CD4-positive, CD25-positive, alpha-beta regulatory T cell (primary cell): Measurements from ENCODE around the gene RELB. TPM values are rescaled to one million over a fixed set of nuclear protein-coding genes. Genes with fewer than 3 reads are reported as not detected.

Experiments
- ATAC-seq, 2 donors: fragments of 150-1000 bp; cut with Tn5 transposase; one replicate each; pipeline ENCODE4 v1.10.0; 2021; ENCODE audit warnings: low read depth in 2 of 2, moderate number of reproducible peaks in 2 of 2, moderate library complexity in 1 of 2
- DNase-seq, 3 donors: peaks; one replicate each; pipeline versions ENCODE4 v3.0.0 to v3.0.0-alpha.2; 2012 to 2022; ENCODE audit warnings: mixed read lengths in 1 of 3
- H3K27ac ChIP-seq: one replicate; pipeline ENCODE4 v1.7.0; 2013; ENCODE audit warnings: mild to moderate bottlenecking, low read length; ENCODE audit not compliant: insufficient read depth, poor library complexity, severe bottlenecking
- H3K27me3 ChIP-seq: one replicate; pipeline ENCODE4 v1.7.0; 2013; ENCODE audit warnings: low read length; ENCODE audit not compliant: control insufficient read depth, insufficient read depth
- H3K36me3 ChIP-seq: one replicate; pipeline ENCODE4 v1.7.0; 2013; ENCODE audit warnings: mild to moderate bottlenecking, low read length, moderate library complexity; ENCODE audit not compliant: control insufficient read depth, insufficient read depth
- H3K4me1 ChIP-seq: 2 replicates; pipeline ENCODE4 v1.7.0; 2013; ENCODE audit warnings: mild to moderate bottlenecking, low read length; ENCODE audit not compliant: insufficient read depth, control insufficient read depth, poor library complexity, severe bottlenecking
- H3K4me3 ChIP-seq: one replicate; pipeline ENCODE4 v1.7.0; 2013; ENCODE audit warnings: low read depth, mild to moderate bottlenecking, low read length, moderate library complexity
- H3K9me3 ChIP-seq, 2 experiments: 1 replicate in 1 of 2; 2 replicates in 1 of 2; pipeline ENCODE4 v1.7.0; 2013; ENCODE audit warnings: low read length in 2 of 2, mild to moderate bottlenecking in 1 of 2, moderate library complexity in 1 of 2; ENCODE audit not compliant: control insufficient read depth in 2 of 2
- H3K27ac Mint-ChIP-seq, 3 donors: one replicate each; pipeline ENCODE4 v1.8.0; 2020 to 2022; ENCODE audit warnings: mild to moderate bottlenecking in 3 of 3, mixed read lengths in 3 of 3, moderate library complexity in 2 of 3
- H3K27me3 Mint-ChIP-seq: one replicate; pipeline ENCODE4 v1.8.0; 2022; ENCODE audit warnings: mild to moderate bottlenecking, mixed read lengths
- H3K36me3 Mint-ChIP-seq: one replicate; pipeline ENCODE4 v1.8.0; 2020; ENCODE audit warnings: mixed read lengths
- H3K4me1 Mint-ChIP-seq, 4 donors: one replicate each; pipeline ENCODE4 v1.8.0; 2020 to 2022; ENCODE audit warnings: mixed read lengths in 4 of 4, mild to moderate bottlenecking in 1 of 4
- H3K4me3 Mint-ChIP-seq, 4 donors: one replicate each; pipeline ENCODE4 v1.8.0; 2020 to 2022; ENCODE audit warnings: mild to moderate bottlenecking in 4 of 4, mixed read lengths in 4 of 4, moderate library complexity in 3 of 4
- H3K9me3 Mint-ChIP-seq, 7 donors: one replicate each; pipeline ENCODE4 v1.8.0; 2020 to 2022; ENCODE audit warnings: mixed read lengths in 7 of 7, mild to moderate bottlenecking in 3 of 7, moderate library complexity in 2 of 7
- polyA plus RNA-seq, 4 donors: library from polyadenylated mRNA; unstranded; fragments of 300-500 nt; fragmentation: Illumina TruSeq; gene quantifications; one replicate each; pipeline ENCODE4 v1.2.3, GENCODE V29; 2021
- total RNA-seq: library from RNA; stranded (reverse); gene quantifications from one replicate; pipeline ENCODE4 v1.2.3, GENCODE V29; 2022

RELB gene
- total and polyA plus RNA-seq, 5 donors from 2014 or later, result 5.5 to 107 (median 10.6) TPM

DNA sequence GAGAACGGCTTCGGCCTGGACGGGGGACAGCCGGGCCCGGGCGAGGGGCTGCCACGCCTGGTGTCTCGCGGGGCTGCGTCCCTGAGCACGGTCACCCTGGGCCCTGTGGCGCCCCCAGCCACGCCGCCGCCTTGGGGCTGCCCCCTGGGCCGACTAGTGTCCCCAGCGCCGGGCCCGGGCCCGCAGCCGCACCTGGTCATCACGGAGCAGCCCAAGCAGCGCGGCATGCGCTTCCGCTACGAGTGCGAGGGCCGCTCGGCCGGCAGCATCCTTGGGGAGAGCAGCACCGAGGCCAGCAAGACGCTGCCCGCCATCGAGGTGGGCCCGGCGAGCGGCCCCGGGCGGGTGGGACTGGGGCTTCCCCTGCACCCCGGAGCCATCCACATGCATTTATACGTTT lies 10.7 kb downstream of the RELB start:
- peaks cover 0 to 1% (median 0%) of the 10 kb centered on the region in 7 donors for H3K9me3 Mint-ChIP-seq
- H3K27ac ChIP-seq, result no peak overlapping the region
- H3K4me1 Mint-ChIP-seq, result peaks cover 0 to 16% (median 8%) of the 10 kb centered on the region in 4 donors
- H3K27ac Mint-ChIP-seq, result no peak overlapping the region
- ATAC-seq (no peak), DNase-seq (no peak)
- H3K36me3 ChIP-seq, result peaks cover 15% of the 10 kb centered on the region
- H3K4me3 Mint-ChIP-seq, result no peak overlapping the region
- H3K27me3 ChIP-seq, result no peaks in the 10 kb centered on the region
- H3K9me3 ChIP-seq, result no peaks in the 10 kb centered on the region
- H3K4me1 ChIP-seq, result peaks cover 5% of the 10 kb centered on the region
- no peak overlapping the region for H3K4me3 ChIP-seq
- no peaks in the 10 kb centered on the region for H3K27me3 Mint-ChIP-seq
- peaks cover 10% of the 10 kb centered on the region for H3K36me3 Mint-ChIP-seq

DNA sequence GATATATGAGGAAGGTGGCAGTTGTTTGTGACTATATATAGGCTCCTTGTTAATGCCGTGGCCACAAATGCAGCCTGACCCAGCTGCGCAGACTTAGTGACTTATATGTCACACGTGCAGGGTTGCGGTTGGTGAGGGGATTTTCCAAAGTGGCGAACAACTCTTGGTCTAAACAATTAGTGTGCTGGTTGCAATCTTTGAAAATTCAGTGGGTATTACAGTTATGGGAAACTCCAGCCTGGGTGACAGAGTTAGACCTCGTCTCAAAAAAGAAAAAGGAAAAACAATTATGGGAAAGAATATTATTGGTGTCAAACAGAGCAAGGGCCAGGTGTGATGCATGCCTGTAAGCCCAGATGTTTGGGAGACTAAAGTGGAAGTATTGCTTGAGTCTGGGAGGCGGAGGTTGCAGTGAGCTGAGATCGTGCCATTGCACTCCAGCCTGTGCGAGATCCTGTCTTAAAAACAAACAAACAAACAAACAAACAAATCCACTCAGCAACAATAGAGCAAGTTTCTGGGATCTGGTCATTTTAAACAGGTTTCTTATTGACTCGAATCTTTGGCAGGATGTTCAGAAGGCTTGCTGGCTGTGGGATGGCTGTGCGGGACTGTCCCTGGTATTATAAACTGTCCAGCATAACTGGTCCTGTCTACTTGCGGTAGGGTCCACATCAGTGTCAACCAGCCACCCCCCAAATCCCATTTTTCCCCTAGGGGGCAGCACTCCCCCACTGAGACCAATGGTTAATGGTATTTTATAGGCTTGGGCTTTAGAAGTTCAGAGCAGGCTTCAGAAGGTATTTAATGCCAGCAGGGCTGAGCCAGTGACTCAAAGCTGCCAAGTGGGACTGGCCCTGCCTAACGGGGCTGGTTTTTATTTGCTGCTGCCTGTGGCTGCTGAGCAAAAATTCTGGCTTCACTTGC lies 15.4 kb downstream of the RELB start:
- Histone ChIP-seq H3K4me3 (peak overlapping the region; percentile 72), H3K27me3 (no peaks in the 10 kb centered on the region), H3K9me3 (no peaks in the 10 kb centered on the region), H3K27ac (peak overlapping the region; percentile 88), H3K4me1 (peaks cover 7% of the 10 kb centered on the region), H3K36me3 (peaks cover 13% of the 10 kb centered on the region)
- H3K36me3 Mint-ChIP-seq, result peaks cover 9% of the 10 kb centered on the region
- DNase-seq (peak; percentile 68 to 77 (median 76)), ATAC-seq (peak; percentile 74 to 80)
- H3K27me3 Mint-ChIP-seq, result no peaks in the 10 kb centered on the region
- H3K27ac Mint-ChIP-seq, result peak overlapping the region; percentile 89 to 93 (median 91)
- H3K9me3 Mint-ChIP-seq, result no peaks in the 10 kb centered on the region
- peak overlapping the region; percentile 16 to 53 (median 42) for H3K4me3 Mint-ChIP-seq
- H3K4me1 Mint-ChIP-seq, result peaks cover 0 to 17% (median 10%) of the 10 kb centered on the region in 4 donors

DNA sequence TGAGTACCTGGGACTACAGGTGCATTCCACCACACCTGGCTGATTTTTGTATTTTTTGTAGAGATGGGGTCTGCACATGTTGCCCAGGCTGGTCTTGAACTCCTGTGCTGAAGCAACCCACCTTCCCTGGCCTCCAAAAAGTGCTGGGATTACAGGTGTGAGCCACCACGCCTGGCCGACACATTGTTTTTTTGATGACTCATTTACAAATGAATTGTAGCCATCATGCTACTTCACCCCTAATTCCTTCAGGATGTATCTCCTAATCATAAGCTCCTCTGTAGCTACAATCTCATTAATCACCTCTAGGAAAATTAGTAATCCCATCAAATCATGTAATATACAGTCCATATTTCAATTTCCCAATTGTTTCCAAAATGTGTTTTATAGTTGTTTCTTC lies 17.9 kb downstream of the RELB start:
- H3K9me3 Mint-ChIP-seq, result no peaks in the 10 kb centered on the region
- H3K9me3 ChIP-seq, result no peaks in the 10 kb centered on the region
- peak overlapping the region in 1 of 3 donors; percentile 67 for H3K27ac Mint-ChIP-seq
- peaks cover 0 to 17% (median 10%) of the 10 kb centered on the region in 4 donors for H3K4me1 Mint-ChIP-seq
- ATAC-seq (no peak), DNase-seq (no peak)
- H3K27me3 Mint-ChIP-seq, result no peaks in the 10 kb centered on the region
- H3K36me3 ChIP-seq, result peaks cover 9% of the 10 kb centered on the region
- H3K4me1 ChIP-seq, result peaks cover 7% of the 10 kb centered on the region
- H3K27me3 ChIP-seq, result no peaks in the 10 kb centered on the region
- H3K4me3 Mint-ChIP-seq, result no peak overlapping the region
- H3K27ac ChIP-seq, result no peak overlapping the region
- H3K36me3 Mint-ChIP-seq, result peaks cover 14% of the 10 kb centered on the region
- H3K4me3 ChIP-seq, result no peak overlapping the region

DNA sequence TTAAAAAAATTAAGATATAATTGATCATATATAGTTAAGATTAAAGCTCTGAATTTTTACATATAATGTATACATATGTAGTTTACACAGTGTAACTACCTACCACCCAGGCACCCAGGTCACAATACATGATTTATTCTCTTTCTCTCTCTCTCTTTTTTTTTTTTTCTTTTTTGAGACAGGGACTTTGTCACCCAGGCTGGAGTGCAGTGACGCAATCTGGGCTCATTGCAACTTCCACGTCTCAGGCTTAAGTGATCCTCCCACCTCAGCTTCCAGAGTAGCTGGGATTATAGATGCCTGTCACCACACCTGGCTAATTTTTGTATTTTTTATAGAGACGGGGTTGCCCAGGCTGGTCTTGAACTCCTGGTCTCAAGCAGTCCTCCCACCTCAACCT lies 18.8 kb downstream of the RELB start:
- H3K4me1 Mint-ChIP-seq, result peaks cover 0 to 17% (median 10%) of the 10 kb centered on the region in 4 donors
- no peak for ATAC-seq
- H3K4me1 ChIP-seq, result peaks cover 7% of the 10 kb centered on the region
- H3K27ac ChIP-seq, result no peak overlapping the region
- H3K9me3 ChIP-seq, result no peaks in the 10 kb centered on the region
- H3K4me3 Mint-ChIP-seq, result no peak overlapping the region
- DNase-seq, result no peak
- H3K27me3 ChIP-seq, result no peaks in the 10 kb centered on the region
- H3K27me3 Mint-ChIP-seq, result no peaks in the 10 kb centered on the region
- no peaks in the 10 kb centered on the region for H3K9me3 Mint-ChIP-seq
- peaks cover 8% of the 10 kb centered on the region for H3K36me3 ChIP-seq
- peak overlapping the region in 1 of 3 donors; percentile 52 for H3K27ac Mint-ChIP-seq
- H3K4me3 ChIP-seq, result no peak overlapping the region
- H3K36me3 Mint-ChIP-seq, result peaks cover 14% of the 10 kb centered on the region

DNA sequence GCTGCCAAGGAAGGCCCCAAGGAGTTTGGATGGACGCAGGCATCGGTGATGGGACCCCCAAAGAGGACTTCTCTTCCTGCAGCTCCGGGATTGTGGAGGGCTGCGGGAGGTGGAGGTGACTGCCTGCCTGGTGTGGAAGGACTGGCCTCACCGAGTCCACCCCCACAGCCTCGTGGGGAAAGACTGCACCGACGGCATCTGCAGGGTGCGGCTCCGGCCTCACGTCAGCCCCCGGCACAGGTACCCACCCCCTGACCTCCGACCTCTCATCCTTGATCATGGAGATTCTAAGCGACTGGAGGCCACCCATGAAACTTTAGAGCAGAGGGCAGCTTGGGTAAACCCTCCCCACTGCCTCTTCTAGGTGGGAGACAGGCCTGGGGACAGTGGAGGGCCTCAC lies 20.7 kb downstream of the RELB start:
- Histone ChIP-seq H3K4me1 (peaks cover 2% of the 10 kb centered on the region), H3K9me3 (no peaks in the 10 kb centered on the region), H3K4me3 (no peak overlapping the region), H3K27ac (no peak overlapping the region), H3K27me3 (no peaks in the 10 kb centered on the region), H3K36me3 (peaks cover 5% of the 10 kb centered on the region)
- ATAC-seq (no peak), DNase-seq (no peak)
- Mint-ChIP-seq H3K9me3 (no peaks in the 10 kb centered on the region), H3K27me3 (no peaks in the 10 kb centered on the region), H3K27ac (peak overlapping the region in 1 of 3 donors; percentile 20), H3K4me1 (peaks cover 0 to 9% (median 2%) of the 10 kb centered on the region in 4 donors), H3K36me3 (peaks cover 17% of the 10 kb centered on the region), H3K4me3 (no peak overlapping the region)

DNA sequence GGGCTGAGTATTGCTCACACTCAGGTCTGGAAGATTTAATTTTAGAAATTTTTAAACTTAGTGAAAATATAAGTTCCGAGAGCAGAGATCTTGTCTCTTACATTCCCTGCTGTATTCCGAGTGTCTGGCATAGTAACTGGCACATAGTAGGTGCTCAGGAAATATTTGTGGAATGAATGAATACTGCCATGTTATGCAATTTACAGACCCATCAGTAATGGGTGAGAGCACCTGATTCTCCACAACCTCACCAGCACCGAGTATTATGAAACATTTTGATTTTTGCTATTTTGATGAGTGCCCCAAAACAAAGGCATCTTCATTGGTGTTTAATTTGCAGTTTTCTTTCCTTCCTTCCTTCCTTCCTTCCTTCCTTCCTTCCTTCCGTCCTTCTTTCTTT lies 21.8 kb downstream of the RELB start:
- no peaks in the 10 kb centered on the region for H3K27me3 Mint-ChIP-seq
- H3K4me1 Mint-ChIP-seq, result peaks cover 0 to 5% (median 1%) of the 10 kb centered on the region in 4 donors
- peaks cover 13% of the 10 kb centered on the region for H3K36me3 ChIP-seq
- DNase-seq, result no peak
- H3K27me3 ChIP-seq, result no peaks in the 10 kb centered on the region
- H3K4me3 Mint-ChIP-seq, result no peak overlapping the region
- H3K36me3 Mint-ChIP-seq, result peaks cover 15% of the 10 kb centered on the region
- no peaks in the 10 kb centered on the region for H3K9me3 ChIP-seq
- no peak for ATAC-seq
- peak overlapping the region in 1 of 3 donors; percentile 20 for H3K27ac Mint-ChIP-seq
- no peak overlapping the region for H3K4me3 ChIP-seq
- no peak overlapping the region for H3K27ac ChIP-seq
- no peaks in the 10 kb centered on the region for H3K4me1 ChIP-seq
- no peaks in the 10 kb centered on the region for H3K9me3 Mint-ChIP-seq

DNA sequence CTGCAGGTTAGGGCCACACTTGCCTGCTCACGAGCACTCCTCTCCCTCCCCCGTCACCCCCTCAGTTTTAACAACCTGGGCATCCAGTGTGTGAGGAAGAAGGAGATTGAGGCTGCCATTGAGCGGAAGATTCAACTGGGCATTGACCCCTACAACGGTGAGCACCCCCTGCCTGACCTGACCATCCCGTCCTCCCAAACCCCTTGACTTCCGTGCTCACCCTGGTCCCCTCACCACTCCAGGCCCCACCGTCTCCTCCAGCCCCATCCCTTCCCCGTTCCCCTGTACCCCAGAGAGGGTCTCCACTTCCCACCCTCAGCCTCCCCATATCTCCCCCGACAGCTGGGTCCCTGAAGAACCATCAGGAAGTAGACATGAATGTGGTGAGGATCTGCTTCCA lies 24.0 kb downstream of the RELB start:
- no peaks in the 10 kb centered on the region for H3K9me3 ChIP-seq
- peaks cover 0 to 2% (median 0%) of the 10 kb centered on the region in 4 donors for H3K4me1 Mint-ChIP-seq

More for the DNA sequence above, 24.0 kb downstream of the RELB start:
- Histone ChIP-seq H3K36me3 (peaks cover 21% of the 10 kb centered on the region), H3K27ac (no peak overlapping the region), H3K4me1 (no peaks in the 10 kb centered on the region), H3K27me3 (no peaks in the 10 kb centered on the region), H3K4me3 (no peak overlapping the region)
- DNase-seq (no peak), ATAC-seq (no peak)
- Mint-ChIP-seq H3K4me3 (no peak overlapping the region), H3K27me3 (no peaks in the 10 kb centered on the region), H3K27ac (no peak overlapping the region), H3K36me3 (peaks cover 10% of the 10 kb centered on the region), H3K9me3 (no peaks in the 10 kb centered on the region)
